ENCODE results near the gene UBE2Z. TPM values are rescaled to one million over a fixed set of nuclear protein-coding genes. Genes with fewer than 3 reads are reported as not detected.

UBE2Z gene
- total RNA-seq, 1 donor from 2014 or later = 37.9 TPM

GRCh38 chr17:48970865-48971687, 62.9 kb downstream of the UBE2Z start:
- no peak for TF ChIP-seq CTCF (IDR thresholded peaks at IDR 0.05; ENCODE audit: insufficient read depth, low read length, severe bottlenecking)
- Histone ChIP-seq H3K27me3 (ENCODE audit: control insufficient read depth, insufficient read depth, low read length) (no peaks in the 10 kb centered on the region), H3K36me3 (ENCODE audit: control insufficient read depth, insufficient read depth, low read length) (no peaks in the 10 kb centered on the region), H3K4me3 (ENCODE audit: low read depth, low read length) (no peak overlapping the region)
- no peak for DNase-seq (ENCODE audit: low read depth)
- FAIRE-seq = no peak

GRCh38 chr17:48972749-48973097, 64.5 kb downstream of the UBE2Z start:
- FAIRE-seq = no peak
- H3K36me3 ChIP-seq (ENCODE audit: control insufficient read depth, insufficient read depth, low read length) = no peaks in the 10 kb centered on the region
- H3K4me3 ChIP-seq (ENCODE audit: low read depth, low read length) = no peak overlapping the region
- no peak for TF ChIP-seq CTCF (IDR thresholded peaks at IDR 0.05; ENCODE audit: insufficient read depth, low read length, severe bottlenecking)
- peaks cover 2% of the 10 kb centered on the region for H3K27me3 ChIP-seq (ENCODE audit: control insufficient read depth, insufficient read depth, low read length)
- DNase-seq (ENCODE audit: low read depth) = no peak

DNA sequence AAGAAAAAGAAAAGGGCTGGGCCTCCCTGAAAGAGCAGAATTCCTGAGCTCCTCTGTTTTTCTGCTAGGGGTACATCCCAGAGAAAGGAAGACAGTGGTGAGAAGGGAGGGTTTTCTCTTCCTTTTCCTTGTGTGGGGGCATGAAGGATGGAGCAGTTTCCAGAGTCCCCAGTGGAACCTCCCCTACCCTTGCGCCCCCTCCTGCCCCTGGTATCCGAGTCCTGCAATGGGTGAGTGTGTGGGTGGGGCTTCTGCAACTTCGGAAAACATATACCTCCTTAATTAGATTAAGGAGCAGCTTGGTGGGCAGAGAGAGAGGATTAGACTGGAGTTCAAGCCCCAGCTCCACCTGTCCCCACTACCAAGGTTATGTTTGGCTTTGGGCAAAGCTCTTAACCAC, 65.6 kb downstream of the UBE2Z start:
- FAIRE-seq = no peak

More for the DNA sequence above, 65.6 kb downstream of the UBE2Z start:
- Histone ChIP-seq H3K27me3 (ENCODE audit: control insufficient read depth, insufficient read depth, low read length) (peaks cover 2% of the 10 kb centered on the region), H3K4me3 (ENCODE audit: low read depth, low read length) (no peak overlapping the region), H3K36me3 (ENCODE audit: control insufficient read depth, insufficient read depth, low read length) (no peaks in the 10 kb centered on the region)
- no peak for TF ChIP-seq CTCF (IDR thresholded peaks at IDR 0.05; ENCODE audit: insufficient read depth, low read length, severe bottlenecking)
- DNase-seq (ENCODE audit: low read depth) = no peak

Other genes with a start within 250 kb of the UBE2Z start
- gene PRAC1, start 185.9 kb upstream of the UBE2Z start, total RNA-seq = not detected in 2 replicates
- not detected in 2 replicates for gene PRAC2, start 185.2 kb upstream of the UBE2Z start, total RNA-seq
- gene HOXB13, start 179.7 kb upstream of the UBE2Z start, total RNA-seq = not detected in 2 replicates
- not detected in 2 replicates for gene TTLL6, start 91.2 kb upstream of the UBE2Z start, total RNA-seq
- gene CALCOCO2, start 77.4 kb upstream of the UBE2Z start, total RNA-seq = 30.3 and 60.3 TPM in 2 replicates
- 21.4 and 23.4 TPM in 2 replicates for gene ATP5MC1, start 15.6 kb upstream of the UBE2Z start, total RNA-seq
- gene SNF8, start 36.4 kb downstream of the UBE2Z start, total RNA-seq = 77.7 and 98.3 TPM in 2 replicates
- gene GIP, start 60.2 kb downstream of the UBE2Z start, total RNA-seq = not detected in 2 replicates
- not detected in 2 replicates for gene IGF2BP1, start 89.0 kb downstream of the UBE2Z start, total RNA-seq
- gene B4GALNT2, start 224.4 kb downstream of the UBE2Z start, total RNA-seq = 4.2 and 7.2 TPM in 2 replicates

Data from bronchial epithelial cell (primary cell).